Measurements from ENCODE around the gene CDC42EP3. TPM values are rescaled to one million over a fixed set of nuclear protein-coding genes. Genes with fewer than 3 reads are reported as not detected.

CDC42EP3 gene
- total and polyA plus RNA-seq, 2 experiments from 2014 or later, result 31.4 TPM

- H4K20me1 ChIP-seq (replicated peaks; ENCODE audit: insufficient read depth), result no peaks in the 10 kb centered on the region
- ATAC-seq (no peak), DNase-seq (ENCODE audit: low spot score) (no peak)
- Mint-ChIP-seq H3K27ac (no peak overlapping the region), H3K4me1 (peaks cover 23% of the 10 kb centered on the region), H3K27me3 (ENCODE audit: insufficient read depth, low read depth, poor library complexity) (peaks cover 2% of the 10 kb centered on the region), H3K36me3 (ENCODE audit: low read depth) (peaks cover 20% of the 10 kb centered on the region), H3K9me3 (peaks cover 26% of the 10 kb centered on the region), H3K4me3 (no peak overlapping the region)
- peaks cover 24% of the 10 kb centered on the region for H3K4me1 ChIP-seq (ENCODE audit: insufficient read depth)
- no peaks in the 10 kb centered on the region for H3K27me3 ChIP-seq (ENCODE audit: insufficient read depth)
- H3K27ac ChIP-seq (ENCODE audit: low read depth), result no peak overlapping the region
- no peaks in the 10 kb centered on the region for H3F3A ChIP-seq (replicated peaks; ENCODE audit: low read depth)
- H3K79me2 ChIP-seq (replicated peaks; ENCODE audit: insufficient read depth), result no peaks in the 10 kb centered on the region
- no peak overlapping the region for H3K4me3 ChIP-seq
- H3K36me3 ChIP-seq (ENCODE audit: insufficient read depth), result peaks cover 11% of the 10 kb centered on the region; the same call in 1 of the 2 replicates
- H3K4me2 ChIP-seq, result no peak overlapping the region
- TF ChIP-seq NANOG (IDR thresholded peaks at IDR 0.05; ENCODE audit: borderline replicate concordance) (no peak), POLR2AphosphoS5 (IDR thresholded peaks at IDR 0.05; ENCODE audit: low read depth) (no peak), CREB1 (CRISPR knock-in tag; IDR thresholded peaks at IDR 0.05; ENCODE audit: low read depth) (no peak), EZH2phosphoT487 (IDR thresholded peaks at IDR 0.05; ENCODE audit: unreplicated experiment) (no peak), ZNF331 (CRISPR knock-in tag; IDR thresholded peaks at IDR 0.05; ENCODE audit: low read depth) (no peak), REST (IDR thresholded peaks at IDR 0.05; ENCODE audit: unreplicated experiment) (no peak), ZNF462 (CRISPR knock-in tag; IDR thresholded peaks at IDR 0.05) (no peak), ZNF114 (CRISPR knock-in tag; IDR thresholded peaks at IDR 0.05) (no peak), JUNB (IDR thresholded peaks at IDR 0.05; ENCODE audit: unreplicated experiment) (no peak), STAT1 (IDR thresholded peaks at IDR 0.05; ENCODE audit: unreplicated experiment) (no peak), EZH2 (IDR thresholded peaks at IDR 0.05; ENCODE audit: low read depth, unreplicated experiment) (no peak)
- TF ChIP-seq, protein P1, sequence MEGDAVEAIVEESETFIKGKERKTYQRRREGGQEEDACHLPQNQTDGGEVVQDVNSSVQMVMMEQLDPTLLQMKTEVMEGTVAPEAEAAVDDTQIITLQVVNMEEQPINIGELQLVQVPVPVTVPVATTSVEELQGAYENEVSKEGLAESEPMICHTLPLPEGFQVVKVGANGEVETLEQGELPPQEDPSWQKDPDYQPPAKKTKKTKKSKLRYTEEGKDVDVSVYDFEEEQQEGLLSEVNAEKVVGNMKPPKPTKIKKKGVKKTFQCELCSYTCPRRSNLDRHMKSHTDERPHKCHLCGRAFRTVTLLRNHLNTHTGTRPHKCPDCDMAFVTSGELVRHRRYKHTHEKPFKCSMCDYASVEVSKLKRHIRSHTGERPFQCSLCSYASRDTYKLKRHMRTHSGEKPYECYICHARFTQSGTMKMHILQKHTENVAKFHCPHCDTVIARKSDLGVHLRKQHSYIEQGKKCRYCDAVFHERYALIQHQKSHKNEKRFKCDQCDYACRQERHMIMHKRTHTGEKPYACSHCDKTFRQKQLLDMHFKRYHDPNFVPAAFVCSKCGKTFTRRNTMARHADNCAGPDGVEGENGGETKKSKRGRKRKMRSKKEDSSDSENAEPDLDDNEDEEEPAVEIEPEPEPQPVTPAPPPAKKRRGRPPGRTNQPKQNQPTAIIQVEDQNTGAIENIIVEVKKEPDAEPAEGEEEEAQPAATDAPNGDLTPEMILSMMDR (conservative IDR thresholded peaks at IDR 0.05; ENCODE audit: low read depth in 2 of 2), result no peak
- TF ChIP-seq, protein P2, sequence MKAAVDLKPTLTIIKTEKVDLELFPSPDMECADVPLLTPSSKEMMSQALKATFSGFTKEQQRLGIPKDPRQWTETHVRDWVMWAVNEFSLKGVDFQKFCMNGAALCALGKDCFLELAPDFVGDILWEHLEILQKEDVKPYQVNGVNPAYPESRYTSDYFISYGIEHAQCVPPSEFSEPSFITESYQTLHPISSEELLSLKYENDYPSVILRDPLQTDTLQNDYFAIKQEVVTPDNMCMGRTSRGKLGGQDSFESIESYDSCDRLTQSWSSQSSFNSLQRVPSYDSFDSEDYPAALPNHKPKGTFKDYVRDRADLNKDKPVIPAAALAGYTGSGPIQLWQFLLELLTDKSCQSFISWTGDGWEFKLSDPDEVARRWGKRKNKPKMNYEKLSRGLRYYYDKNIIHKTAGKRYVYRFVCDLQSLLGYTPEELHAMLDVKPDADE (IDR thresholded peaks at IDR 0.05), result no peak
- no peaks in the 10 kb centered on the region; the same call in 1 of the 2 replicates for H3K9me2 ChIP-seq (ENCODE audit: insufficient read depth)
- H2AFZ ChIP-seq, result no peak overlapping the region
These were observed 78.4 kb downstream of the CDC42EP3 start for GRCh38 chr2:37593024-37593423.
